Naive thymus-derived CD4-positive, alpha-beta T cell (primary cell): ENCODE measurements around the gene CSF3R. TPM values are rescaled to one million over a fixed set of nuclear protein-coding genes. Genes with fewer than 3 reads are reported as not detected.
"Not testable (repeated sequence)": the region's sequence is repeated elsewhere in the genome, so short reads cannot be mapped to it uniquely, and the experiment has no call there.

ENCODE experiments used
- ATAC-seq: fragments of 150-1000 bp; cut with Tn5 transposase; 2 replicates; pipeline ENCODE4 v1.10.0; 2021; ENCODE audit warnings: mild to moderate bottlenecking, moderate library complexity
- CTCF ChIA-PET: fragments of 350-600 bp; sonication (Branson Sonifier 250); formaldehyde crosslinking; loops from one replicate; lab custom pipeline; 2021; ENCODE audit warnings: antibody characterized with exemption; lab: Charles Lee
- POLR2A ChIA-PET: fragments of 350-600 bp; sonication (Branson Sonifier 250); formaldehyde crosslinking; loops from one replicate; lab custom pipeline; 2021; ENCODE audit warnings: antibody characterized with exemption, inconsistent platforms; lab: Charles Lee
- DNase-seq, 9 donors: peaks; one replicate each; pipeline versions ENCODE4 v3.0.0 to v3.0.0-alpha.2; 2020 to 2022; ENCODE audit warnings: mixed read lengths in 1 of 9
- H3K27ac ChIP-seq: one replicate; pipeline ENCODE4 v1.7.0; 2013; ENCODE audit warnings: mild to moderate bottlenecking, low read depth, low read length, moderate library complexity
- H3K27me3 ChIP-seq, 2 donors: one replicate each; pipeline ENCODE4 v1.7.0; 2013; ENCODE audit warnings: low read length in 2 of 2, mild to moderate bottlenecking in 2 of 2, moderate library complexity in 2 of 2; ENCODE audit not compliant: control insufficient read depth in 2 of 2, insufficient read depth in 2 of 2
- H3K36me3 ChIP-seq, 3 experiments: 1 replicate in 2 of 3; 2 replicates in 1 of 3; pipeline ENCODE4 v1.7.0; 2013; ENCODE audit warnings: low read length in 3 of 3, mild to moderate bottlenecking in 3 of 3, moderate library complexity in 1 of 3; ENCODE audit not compliant: insufficient read depth in 3 of 3, control insufficient read depth in 2 of 3
- H3K4me1 ChIP-seq, 2 donors: one replicate each; pipeline ENCODE4 v1.7.0; 2013; ENCODE audit warnings: low read length in 2 of 2, mild to moderate bottlenecking in 2 of 2, moderate library complexity in 1 of 2; ENCODE audit not compliant: control insufficient read depth in 2 of 2, insufficient read depth in 2 of 2
- H3K4me3 ChIP-seq: 2 replicates; pipeline ENCODE4 v1.7.0; 2013; ENCODE audit warnings: mild to moderate bottlenecking, low read length
- H3K9me3 ChIP-seq, 3 experiments: 1 replicate in 2 of 3; 2 replicates in 1 of 3; pipeline ENCODE4 v1.7.0; 2013; ENCODE audit warnings: low read length in 3 of 3; ENCODE audit not compliant: control insufficient read depth in 2 of 3
- H3K27ac Mint-ChIP-seq, 9 donors: one replicate each; pipeline ENCODE4 v1.8.0; 2020 to 2022; ENCODE audit warnings: mixed read lengths in 9 of 9, mild to moderate bottlenecking in 8 of 9, moderate library complexity in 5 of 9, inconsistent platforms in 2 of 9
- H3K27me3 Mint-ChIP-seq, 5 donors: one replicate each; pipeline ENCODE4 v1.8.0; 2021 to 2022; ENCODE audit warnings: mixed read lengths in 5 of 5, mild to moderate bottlenecking in 1 of 5
- H3K36me3 Mint-ChIP-seq, 5 donors: one replicate each; pipeline ENCODE4 v1.8.0; 2020 to 2022; ENCODE audit warnings: mixed read lengths in 5 of 5, mild to moderate bottlenecking in 3 of 5, inconsistent platforms in 1 of 5
- H3K4me1 Mint-ChIP-seq, 7 donors: one replicate each; pipeline ENCODE4 v1.8.0; 2020 to 2022; ENCODE audit warnings: mixed read lengths in 7 of 7, mild to moderate bottlenecking in 3 of 7, inconsistent platforms in 1 of 7
- H3K4me3 Mint-ChIP-seq, 10 donors: one replicate each; pipeline ENCODE4 v1.8.0; 2020 to 2022; ENCODE audit warnings: mild to moderate bottlenecking in 10 of 10, mixed read lengths in 10 of 10, moderate library complexity in 6 of 10, inconsistent platforms in 2 of 10
- H3K9me3 Mint-ChIP-seq, 11 donors: one replicate each; pipeline ENCODE4 v1.8.0; 2020 to 2022; ENCODE audit warnings: mixed read lengths in 11 of 11, mild to moderate bottlenecking in 4 of 11, inconsistent platforms in 1 of 11, moderate library complexity in 1 of 11
- intact Hi-C, 2 donors: fragments of 100-400 bp; cut with micrococcal nuclease; formaldehyde crosslinking; loops; one replicate each; pipeline ENCODE4 v1.15.1; 2023
- polyA plus RNA-seq, 2 donors: library from polyadenylated mRNA; unstranded; fragments of 300-500 nt; fragmentation: Illumina TruSeq; gene quantifications; one replicate each; pipeline ENCODE4 v1.2.3, GENCODE V29; 2021
- total RNA-seq, 6 experiments: library from RNA in 5 of 6; stranded (reverse) in 5 of 6; gene quantifications; 1 replicate in 5 of 6; 2 replicates in 1 of 6; pipeline ENCODE4 v1.2.3 and lab custom pipeline; 2021 to 2026

The CSF3R gene
- total and polyA plus RNA-seq, 7 experiments from 2014 or later: 0.14 to 182 (median 1.3) TPM

DNA sequence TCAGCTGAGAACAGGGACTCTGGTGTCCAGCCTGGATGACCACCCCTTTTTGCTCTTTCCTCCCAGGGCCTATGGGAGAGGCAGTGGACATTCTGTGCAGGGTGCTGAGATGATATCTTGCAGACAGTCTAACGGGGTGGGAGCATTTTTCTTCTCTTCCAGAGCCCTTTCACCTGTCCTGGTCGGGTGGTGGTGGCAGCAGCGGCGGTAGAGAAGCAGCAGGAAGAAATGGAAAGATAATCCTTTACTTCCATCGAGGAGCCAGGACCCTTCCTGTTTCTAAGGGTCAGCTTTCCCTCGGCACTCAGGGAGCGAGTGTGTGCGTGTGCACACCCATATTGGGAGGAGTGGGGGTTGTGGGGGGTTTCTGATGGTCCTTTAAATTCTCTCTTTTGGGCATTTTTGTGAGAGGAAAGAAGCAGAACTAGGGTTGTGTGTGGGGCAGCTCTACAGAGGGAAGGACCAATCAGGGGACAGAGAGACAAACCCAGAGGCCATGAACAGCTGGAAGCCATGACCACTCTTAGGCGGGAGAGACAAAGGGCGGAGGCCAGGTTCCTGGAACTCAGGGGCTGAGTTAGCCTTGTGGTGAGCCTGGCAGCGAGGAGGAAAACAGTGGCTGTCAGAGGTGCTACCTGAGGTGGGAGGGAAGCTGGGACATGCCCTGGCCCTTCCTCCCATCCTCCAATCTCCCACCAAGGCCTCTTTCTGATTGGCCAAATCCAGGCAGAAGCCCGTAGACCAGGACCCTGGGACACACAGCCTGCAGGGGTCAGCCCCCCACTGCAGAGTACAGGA, 31.2 kb upstream of the CSF3R start:
- Mint-ChIP-seq H3K27ac (no peak overlapping the region), H3K4me1 (peaks cover 0 to 4% (median 0%) of the 10 kb centered on the region in 7 donors), H3K4me3 (no peak overlapping the region), H3K36me3 (no peaks in the 10 kb centered on the region), H3K9me3 (no peaks in the 10 kb centered on the region), H3K27me3 (no peaks in the 10 kb centered on the region)
- CTCF ChIA-PET: no interaction called here
- no peak for ATAC-seq
- DNase-seq: no peak
- intact Hi-C loops: no loop called here
- Histone ChIP-seq H3K4me3 (no peak overlapping the region), H3K4me1 (no peaks in the 10 kb centered on the region), H3K27ac (no peak overlapping the region), H3K27me3 (no peaks in the 10 kb centered on the region), H3K36me3 (no peaks in the 10 kb centered on the region), H3K9me3 (no peaks in the 10 kb centered on the region)
- POLR2A ChIA-PET: no interaction called here

DNA sequence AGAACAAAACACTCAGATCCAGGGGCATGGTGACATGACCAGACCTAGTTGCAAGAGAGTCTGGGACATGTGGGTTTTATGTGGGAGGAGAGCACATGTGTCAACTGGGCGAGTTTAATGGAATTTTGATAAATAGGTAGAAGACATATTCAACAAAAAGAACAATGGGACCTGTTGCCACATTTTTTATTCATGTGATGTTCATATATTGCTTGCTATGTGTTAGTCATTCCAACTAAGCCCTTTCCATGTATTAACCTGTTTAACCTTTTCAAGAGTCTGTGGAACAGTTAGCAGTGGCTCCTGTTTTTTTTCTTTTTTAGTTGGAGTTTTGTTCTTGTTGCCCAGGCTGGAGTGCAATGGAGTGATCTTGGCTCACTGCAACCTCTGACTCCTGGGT, 30.1 kb upstream of the CSF3R start:
- Mint-ChIP-seq H3K27me3 (peaks cover 0 to 8% (median 0%) of the 10 kb centered on the region in 5 donors), H3K4me1 (peaks cover 0 to 4% (median 0%) of the 10 kb centered on the region in 7 donors), H3K9me3 (no peaks in the 10 kb centered on the region), H3K27ac (peak overlapping the region in 1 of 9 donors; percentile 54), H3K4me3 (no peak overlapping the region), H3K36me3 (no peaks in the 10 kb centered on the region)
- POLR2A ChIA-PET: no interaction called here
- no peak overlapping the region for H3K27ac ChIP-seq
- no peaks in the 10 kb centered on the region for H3K27me3 ChIP-seq
- H3K36me3 ChIP-seq: no peaks in the 10 kb centered on the region
- CTCF ChIA-PET: no interaction called here
- no peaks in the 10 kb centered on the region for H3K4me1 ChIP-seq
- H3K4me3 ChIP-seq: no peak overlapping the region
- ATAC-seq (no peak), DNase-seq (no peak)
- no peaks in the 10 kb centered on the region for H3K9me3 ChIP-seq
- intact Hi-C loops: no loop called here

DNA sequence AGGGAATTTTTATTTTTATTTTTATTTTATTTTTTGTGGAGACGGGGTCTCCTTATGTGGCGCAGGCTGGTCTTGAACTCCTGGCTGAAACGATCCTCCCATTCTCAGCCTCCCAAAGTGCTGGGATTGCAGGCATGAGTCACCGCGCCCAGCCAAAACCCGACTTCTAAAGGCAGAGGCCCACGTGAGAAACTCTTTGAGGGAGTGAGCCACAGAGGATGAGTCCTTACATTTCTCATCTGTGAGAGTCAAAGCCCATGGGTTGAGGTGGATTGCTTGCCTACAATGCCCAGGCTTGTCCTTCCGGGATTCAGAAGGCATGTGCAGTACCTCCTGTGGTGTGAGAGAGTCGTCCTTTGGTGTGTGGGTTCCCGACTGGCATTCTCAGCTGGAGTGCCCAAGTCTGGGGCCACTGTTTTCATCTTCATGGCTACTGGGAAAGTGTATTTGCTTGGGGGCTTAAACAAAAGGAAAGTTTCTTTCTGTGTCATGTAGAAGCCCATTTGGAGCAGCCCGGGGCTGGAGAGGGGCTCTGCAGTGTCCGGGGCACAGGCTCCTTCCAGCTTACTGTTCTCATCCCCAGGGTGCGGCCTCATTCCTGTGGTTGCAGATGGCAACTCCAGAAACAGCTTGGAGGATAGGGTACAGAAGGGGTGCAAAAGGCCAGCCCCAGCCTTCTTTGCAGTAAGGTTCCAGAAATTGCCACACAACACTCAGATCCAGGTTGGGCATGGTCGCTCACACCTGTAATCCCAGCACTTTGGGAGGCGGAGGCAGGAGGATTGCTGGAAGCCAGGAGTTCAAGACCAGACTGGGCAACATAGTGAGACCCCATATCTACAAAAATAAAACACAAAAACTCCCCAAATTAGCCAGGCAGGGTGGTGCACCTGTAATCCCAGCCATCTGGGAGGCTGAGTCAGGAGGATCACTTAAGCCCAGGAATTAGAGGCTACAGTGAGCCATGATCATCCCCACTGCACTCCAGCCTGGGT, 29.4 kb upstream of the CSF3R start:
- CTCF ChIA-PET: interaction anchor here (0.7 kb wide), 1 partner anchor 1826 kb away, joined by 3 read pairs; no protein-coding TSS in a partner anchor
- no peaks in the 10 kb centered on the region for H3K36me3 Mint-ChIP-seq
- POLR2A ChIA-PET: no interaction called here

DNA sequence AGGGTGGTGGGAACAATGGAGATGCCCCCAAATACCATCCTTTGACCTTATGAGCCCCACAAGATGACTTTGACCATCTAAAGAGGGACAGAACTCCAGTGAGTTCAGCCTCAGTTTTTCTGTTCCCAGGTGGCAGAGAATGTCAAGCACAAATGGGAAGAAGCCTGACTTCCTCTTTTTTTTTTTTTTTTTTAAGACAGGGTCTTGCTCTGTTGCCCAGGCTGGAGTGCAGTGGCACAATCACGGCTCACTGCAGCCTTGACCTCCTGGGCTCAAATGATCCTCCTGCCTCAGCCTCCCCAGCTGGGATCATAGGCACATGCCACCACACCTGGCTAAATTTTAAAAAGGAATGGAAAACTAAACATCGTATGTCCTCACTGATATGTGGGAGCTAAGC, 28.5 kb upstream of the CSF3R start:
- CTCF ChIA-PET: interaction anchor here (0.7 kb wide), 1 partner anchor 1827 kb away, joined by 3 read pairs; no protein-coding TSS in a partner anchor
- ATAC-seq, DNase-seq, H3K27me3 ChIP-seq, H3K9me3 ChIP-seq, H3K27ac ChIP-seq, H3K4me1 Mint-ChIP-seq, H3K4me3 Mint-ChIP-seq, H3K27ac Mint-ChIP-seq, H3K4me1 ChIP-seq, H3K4me3 ChIP-seq, H3K9me3 Mint-ChIP-seq, POLR2A ChIA-PET, intact Hi-C loops, H3K36me3 ChIP-seq, H3K36me3 Mint-ChIP-seq: not testable (repeated sequence)
- peaks cover 6 to 21% (median 11%) of the 10 kb centered on the region in 5 donors for H3K27me3 Mint-ChIP-seq

More for the DNA sequence above, 29.4 kb upstream of the CSF3R start:
- Mint-ChIP-seq H3K9me3 (no peaks in the 10 kb centered on the region), H3K27ac (peak overlapping the region in 1 of 9 donors; percentile 54), H3K4me3 (no peak overlapping the region), H3K27me3 (peaks cover 4 to 13% (median 6%) of the 10 kb centered on the region in 5 donors), H3K4me1 (peaks cover 0 to 4% (median 0%) of the 10 kb centered on the region in 7 donors)
- intact Hi-C loops: no loop called here
- H3K4me1 ChIP-seq: no peaks in the 10 kb centered on the region
- DNase-seq: no peak
- no peaks in the 10 kb centered on the region for H3K27me3 ChIP-seq
- H3K27ac ChIP-seq: no peak overlapping the region
- no peaks in the 10 kb centered on the region for H3K9me3 ChIP-seq
- H3K4me3 ChIP-seq: no peak overlapping the region
- H3K36me3 ChIP-seq: no peaks in the 10 kb centered on the region
- ATAC-seq: no peak

DNA sequence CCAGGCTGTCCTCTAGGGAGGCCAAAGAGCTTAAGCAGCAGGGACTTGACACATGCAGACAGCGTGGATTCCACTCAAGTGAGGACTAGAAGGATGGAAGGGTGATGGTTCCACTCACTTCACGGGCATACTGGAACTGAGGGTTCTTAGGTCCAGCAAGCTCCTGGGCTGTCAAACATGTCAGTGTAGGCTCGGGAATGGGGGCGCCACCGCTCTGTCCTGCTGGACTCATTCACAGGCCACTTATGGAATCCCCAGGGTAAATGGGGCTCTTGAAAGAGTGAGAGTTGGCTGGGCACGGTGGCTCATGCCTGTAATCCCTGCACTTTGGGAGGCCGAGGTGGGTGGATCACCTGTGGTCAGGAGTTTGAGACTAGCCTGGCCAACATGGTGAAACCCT, 27.7 kb upstream of the CSF3R start:
- no peaks in the 10 kb centered on the region for H3K9me3 Mint-ChIP-seq
- ChIA-PET CTCF (no interaction called here), POLR2A (no interaction called here)
- ATAC-seq: no peak
- Histone ChIP-seq H3K4me1 (no peaks in the 10 kb centered on the region), H3K27ac (no peak overlapping the region), H3K27me3 (no peaks in the 10 kb centered on the region), H3K36me3 (no peaks in the 10 kb centered on the region), H3K4me3 (no peak overlapping the region), H3K9me3 (no peaks in the 10 kb centered on the region)
- H3K27ac Mint-ChIP-seq: no peak overlapping the region
- DNase-seq: no peak
- H3K27me3 Mint-ChIP-seq: peaks cover 6 to 21% (median 12%) of the 10 kb centered on the region in 5 donors
- H3K36me3 Mint-ChIP-seq: no peaks in the 10 kb centered on the region
- peaks cover 0 to 4% (median 0%) of the 10 kb centered on the region in 7 donors for H3K4me1 Mint-ChIP-seq
- H3K4me3 Mint-ChIP-seq: no peak overlapping the region
- intact Hi-C loops: no loop called here

DNA sequence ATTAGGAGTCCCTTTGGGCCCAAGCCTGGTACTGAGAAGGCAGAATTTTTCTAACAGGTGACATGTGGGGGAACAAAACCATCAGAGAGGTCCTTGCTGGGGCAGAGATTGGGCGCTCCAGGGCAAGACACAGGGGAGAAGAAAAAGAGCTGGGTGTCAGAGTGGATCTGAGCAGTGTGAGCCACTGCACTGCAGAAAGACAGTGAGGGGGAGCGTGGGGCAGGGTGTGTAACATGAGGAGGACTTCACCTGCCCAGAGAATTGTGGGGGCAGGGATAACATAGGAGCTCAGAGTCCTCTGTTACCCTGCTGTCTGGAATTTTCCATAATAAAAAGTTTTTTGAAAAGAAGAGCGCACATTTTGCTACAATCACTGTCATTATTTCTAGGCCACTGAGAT, 25.5 kb upstream of the CSF3R start:
- Mint-ChIP-seq H3K27ac (no peak overlapping the region), H3K4me3 (no peak overlapping the region), H3K4me1 (no peaks in the 10 kb centered on the region), H3K9me3 (no peaks in the 10 kb centered on the region), H3K27me3 (peaks cover 6 to 22% (median 12%) of the 10 kb centered on the region in 5 donors), H3K36me3 (no peaks in the 10 kb centered on the region)
- POLR2A ChIA-PET: no interaction called here
- Histone ChIP-seq H3K4me1 (no peaks in the 10 kb centered on the region), H3K4me3 (no peak overlapping the region), H3K27ac (no peak overlapping the region), H3K36me3 (no peaks in the 10 kb centered on the region), H3K9me3 (no peaks in the 10 kb centered on the region), H3K27me3 (no peaks in the 10 kb centered on the region)
- intact Hi-C loops: no loop called here
- no peak for ATAC-seq
- CTCF ChIA-PET: no interaction called here
- DNase-seq: no peak
